Muscle layer of duodenum (tissue), 2 donors: ENCODE data around the gene C9orf40.

Experiments
- H3K27ac ChIP-seq: one replicate; pipeline ENCODE4 v1.7.0; 2013; ENCODE audit warnings: mild to moderate bottlenecking, low read length
- H3K27me3 ChIP-seq: one replicate; pipeline ENCODE4 v1.7.0; 2013; ENCODE audit warnings: low read depth, mild to moderate bottlenecking, control low read depth, low read length
- H3K36me3 ChIP-seq, 2 donors: one replicate each; pipeline ENCODE4 v1.7.0; 2013; ENCODE audit warnings: low read length in 2 of 2, control low read depth in 1 of 2, mild to moderate bottlenecking in 1 of 2; ENCODE audit not compliant: insufficient read depth in 2 of 2, control insufficient read depth in 1 of 2
- H3K4me1 ChIP-seq, 2 donors: one replicate each; pipeline ENCODE4 v1.7.0; 2013; ENCODE audit warnings: low read length in 2 of 2, mild to moderate bottlenecking in 2 of 2, control low read depth in 1 of 2, moderate library complexity in 1 of 2; ENCODE audit not compliant: insufficient read depth in 2 of 2, control insufficient read depth in 1 of 2
- H3K4me3 ChIP-seq, 2 donors: one replicate each; pipeline ENCODE4 v1.7.0; 2013; ENCODE audit warnings: low read length in 2 of 2, low read depth in 1 of 2, mild to moderate bottlenecking in 1 of 2
- H3K9me3 ChIP-seq, 2 donors: one replicate each; pipeline ENCODE4 v1.7.0; 2013; ENCODE audit warnings: low read length in 2 of 2, control low read depth in 1 of 2, mild to moderate bottlenecking in 1 of 2; ENCODE audit not compliant: control insufficient read depth in 1 of 2
- donor health status: healthy.

C9orf40 gene

GRCh38 chr9:74935008-74935407, 17.7 kb downstream of the C9orf40 start:
- H3K27me3 ChIP-seq = no peaks in the 10 kb centered on the region
- no peak overlapping the region for H3K27ac ChIP-seq
- peaks cover 0 to 3% of the 10 kb centered on the region in 2 donors for H3K9me3 ChIP-seq
- H3K4me1 ChIP-seq = no peaks in the 10 kb centered on the region
- no peaks in the 10 kb centered on the region for H3K36me3 ChIP-seq
- no peak overlapping the region for H3K4me3 ChIP-seq

DNA sequence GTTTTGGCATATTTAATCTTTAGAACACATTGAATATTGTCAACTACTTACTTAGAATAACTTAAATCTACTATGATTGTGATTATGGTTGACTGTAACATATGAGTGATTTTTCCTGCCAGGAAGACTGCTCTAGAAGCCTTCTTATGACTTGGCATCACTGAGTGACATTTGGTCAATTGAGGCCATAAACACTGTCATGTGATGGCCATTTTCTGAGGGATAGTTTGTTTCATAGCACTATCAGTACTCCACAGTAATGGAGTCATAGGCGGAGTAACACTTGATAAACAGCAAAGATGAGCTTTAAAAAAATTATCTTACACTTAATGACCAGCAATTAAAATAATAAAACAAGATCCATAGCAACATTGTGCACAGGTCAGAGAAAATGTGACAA, 31.0 kb downstream of the C9orf40 start:
- Histone ChIP-seq H3K36me3 (no peaks in the 10 kb centered on the region), H3K27ac (no peak overlapping the region), H3K9me3 (no peaks in the 10 kb centered on the region), H3K4me3 (no peak overlapping the region), H3K27me3 (no peaks in the 10 kb centered on the region), H3K4me1 (no peaks in the 10 kb centered on the region)

- no peaks in the 10 kb centered on the region for H3K36me3 ChIP-seq
- no peak overlapping the region for H3K27ac ChIP-seq
- no peaks in the 10 kb centered on the region for H3K27me3 ChIP-seq
- H3K4me1 ChIP-seq = no peaks in the 10 kb centered on the region
- no peaks in the 10 kb centered on the region for H3K9me3 ChIP-seq
- H3K4me3 ChIP-seq = no peak overlapping the region
Observed at GRCh38 chr9:74920944-74921626, 31.6 kb downstream of the C9orf40 start.

DNA sequence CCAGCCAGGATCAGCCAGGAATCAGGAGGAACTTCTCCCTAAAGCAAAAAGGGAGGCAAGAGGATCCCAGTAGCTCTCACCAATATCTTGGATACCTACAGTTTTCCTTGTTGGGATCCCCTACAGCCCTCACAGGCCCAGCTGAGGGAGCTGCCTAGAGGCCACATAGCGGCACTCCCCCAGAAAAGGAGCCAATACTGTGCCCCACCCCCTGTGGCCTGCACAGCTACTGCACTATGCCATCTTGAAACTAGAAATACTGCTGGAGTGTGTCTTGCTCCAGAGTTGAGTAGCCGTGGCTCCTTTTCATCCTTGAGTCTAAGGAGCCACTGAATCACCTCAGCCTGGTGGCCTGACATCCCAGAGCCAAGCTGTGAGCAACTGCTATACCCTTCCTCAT, 42.7 kb downstream of the C9orf40 start:
- Histone ChIP-seq H3K27me3 (no peaks in the 10 kb centered on the region), H3K36me3 (no peaks in the 10 kb centered on the region), H3K27ac (no peak overlapping the region), H3K4me1 (no peaks in the 10 kb centered on the region), H3K4me3 (no peak overlapping the region), H3K9me3 (peaks cover 7 to 8% of the 10 kb centered on the region in 2 donors)

DNA sequence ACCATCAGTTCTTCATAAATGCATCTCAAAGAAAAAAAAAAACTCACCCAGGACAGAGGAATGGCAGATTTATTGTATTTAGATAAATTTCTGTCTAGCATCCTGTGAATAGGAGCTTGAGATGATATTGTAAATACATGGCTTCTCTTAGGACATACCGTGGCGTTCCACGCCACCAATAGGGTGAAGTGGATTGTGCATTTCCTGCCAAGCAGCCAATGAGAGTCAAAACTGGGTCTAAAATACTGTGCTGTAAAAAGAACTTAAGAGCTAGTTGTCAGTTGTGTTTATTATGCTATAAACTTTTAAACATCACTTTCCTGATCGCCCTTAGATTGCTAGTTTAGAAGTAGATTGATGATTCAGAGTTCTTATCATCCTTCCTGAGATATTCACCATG, 44.0 kb downstream of the C9orf40 start:
- H3K36me3 ChIP-seq = no peaks in the 10 kb centered on the region

GRCh38 chr9:74907085-74907484, 45.6 kb downstream of the C9orf40 start:
- Histone ChIP-seq H3K4me3 (no peak overlapping the region), H3K27me3 (no peaks in the 10 kb centered on the region), H3K36me3 (no peaks in the 10 kb centered on the region), H3K27ac (no peak overlapping the region), H3K4me1 (no peaks in the 10 kb centered on the region), H3K9me3 (peaks cover 5% of the 10 kb centered on the region in 2 donors)

More for the DNA sequence above, 44.0 kb downstream of the C9orf40 start:
- Histone ChIP-seq H3K4me1 (no peaks in the 10 kb centered on the region), H3K9me3 (peaks cover 7 to 8% of the 10 kb centered on the region in 2 donors), H3K4me3 (no peak overlapping the region), H3K27me3 (no peaks in the 10 kb centered on the region), H3K27ac (no peak overlapping the region)

- H3K36me3 ChIP-seq = no peaks in the 10 kb centered on the region
- H3K4me3 ChIP-seq = no peak overlapping the region
- H3K9me3 ChIP-seq = no peaks in the 10 kb centered on the region
- no peaks in the 10 kb centered on the region for H3K27me3 ChIP-seq
- no peak overlapping the region for H3K27ac ChIP-seq
- no peaks in the 10 kb centered on the region for H3K4me1 ChIP-seq
Observed at GRCh38 chr9:74901001-74901400, 51.7 kb downstream of the C9orf40 start.
